Vagina (tissue), 2 donors: ENCODE measurements around the gene NRBP1. TPM values are rescaled to one million over a fixed set of nuclear protein-coding genes. Genes with fewer than 3 reads are reported as not detected.
A peak's percentile ranks its signal among the peaks of the same experiment; 100 is the strongest.

Experiments
- DNase-seq, 2 donors: peaks; one replicate each; pipeline ENCODE4 v3.0.0-alpha.2; 2017; ENCODE audit errors: extremely low spot score in 2 of 2
- H3K27ac ChIP-seq: fragments of 200-600 bp; sonication (generic); one replicate; pipeline ENCODE4 v1.5.1; 2019
- H3K27me3 ChIP-seq: fragments of 200-600 bp; sonication (generic); one replicate; pipeline ENCODE4 v1.5.1; 2019
- H3K36me3 ChIP-seq, 2 donors: fragments of 200-600 bp; sonication (generic); one replicate each; pipeline ENCODE4 v1.5.1; 2017 to 2019
- H3K4me1 ChIP-seq: fragments of 200-600 bp; sonication (generic); one replicate; pipeline ENCODE4 v1.5.1; 2019
- H3K4me3 ChIP-seq, 2 donors: fragments of 200-600 bp; sonication (generic); 1 replicate in 1 of 2; 2 replicates in 1 of 2; pipeline ENCODE4 v1.5.1; 2016 to 2019
- H3K9me3 ChIP-seq: fragments of 200-600 bp; sonication (generic); one replicate; pipeline ENCODE4 v1.5.1; 2019
- CTCF ChIP-seq, 3 experiments: fragments of 450-650 bp in 2 of 3; fragments of 200-600 bp in 1 of 3; sonication (generic) in 1 of 3; IDR thresholded peaks; one replicate each; pipeline ENCODE4 v1.5.1; 2017 to 2019; ENCODE audit warnings: antibody characterized with exemption in 3 of 3, mild to moderate bottlenecking in 2 of 3, moderate library complexity in 2 of 3
- POLR2A ChIP-seq, 2 donors: fragments of 450-650 bp; IDR thresholded peaks; one replicate each; pipeline ENCODE4 v1.6.1; 2017; ENCODE audit warnings: antibody characterized with exemption in 2 of 2, mild to moderate bottlenecking in 2 of 2, moderate library complexity in 2 of 2
- POLR2AphosphoS5 ChIP-seq, 2 donors: sonication (generic); formaldehyde crosslinking; IDR thresholded peaks; one replicate each; pipeline ENCODE4 v1.9.0; 2017; ENCODE audit warnings: antibody characterized with exemption in 2 of 2, mild to moderate bottlenecking in 2 of 2, low read depth in 1 of 2; ENCODE audit not compliant: insufficient read depth in 1 of 2
- intact Hi-C: fragments of 100-400 bp; cut with DNase I; formaldehyde crosslinking; loops from one replicate; pipeline ENCODE4 v1.15.1; 2023
- total RNA-seq: library from RNA; depleted of rRNA; stranded (reverse); fragments of >200 nt; gene quantifications from one replicate; pipeline ENCODE4 v1.2.3, GENCODE V29; 2016

Gene NRBP1
- total RNA-seq, 1 donor from 2014 or later: 62.6 TPM

DNA sequence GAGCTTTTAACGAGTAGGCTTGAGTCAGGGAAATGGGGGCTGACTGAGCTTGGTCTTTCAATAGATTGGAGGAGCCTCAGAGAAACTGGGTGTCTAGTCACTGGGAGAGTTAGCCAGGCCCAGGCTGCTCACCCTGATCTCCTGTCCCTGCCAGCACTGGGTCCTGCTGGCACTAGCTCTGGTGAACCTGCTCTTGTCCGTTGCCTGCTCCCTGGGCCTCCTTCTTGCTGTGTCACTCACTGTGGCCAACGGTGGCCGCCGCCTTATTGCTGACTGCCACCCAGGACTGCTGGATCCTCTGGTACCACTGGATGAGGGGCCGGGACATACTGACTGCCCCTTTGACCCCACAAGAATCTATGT lies 14.5 kb downstream of the NRBP1 start:
- Histone ChIP-seq H3K27me3 (no peaks in the 10 kb centered on the region), H3K27ac (peak overlapping the region; percentile 40), H3K4me3 (peak overlapping the region; percentile 29 to 38), H3K4me1 (peaks cover 27% of the 10 kb centered on the region), H3K36me3 (peaks cover 0 to 53% of the 10 kb centered on the region in 2 donors), H3K9me3 (no peaks in the 10 kb centered on the region)
- TF ChIP-seq POLR2AphosphoS5 (IDR thresholded peaks at IDR 0.05; ENCODE audit: insufficient read depth in 1 of 2, low read depth in 1 of 2): no peak
- no peak for TF ChIP-seq POLR2A (IDR thresholded peaks at IDR 0.05)
- TF ChIP-seq CTCF (IDR thresholded peaks at IDR 0.05): no peak
- DNase-seq: no peak
- intact Hi-C loops: no loop called here

DNA sequence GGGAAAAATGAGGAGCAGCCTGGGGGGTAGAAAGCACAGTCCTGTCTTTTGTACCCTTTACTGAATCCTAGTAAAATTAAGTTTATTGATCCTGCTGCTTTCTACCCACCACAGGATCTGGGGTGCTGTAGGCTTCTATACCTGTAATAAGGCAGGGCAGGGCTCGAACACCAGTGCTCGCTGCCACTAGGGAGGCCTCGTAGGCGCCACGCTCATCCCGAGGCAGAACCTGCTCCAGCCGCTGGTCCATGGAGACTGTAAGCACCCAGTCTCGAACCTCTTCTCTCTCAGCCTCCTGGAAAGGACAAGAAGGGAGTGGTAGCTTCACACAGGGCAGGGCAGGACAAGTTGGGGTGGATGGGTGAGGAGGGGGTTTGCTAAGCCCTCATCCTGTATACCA lies 16.7 kb downstream of the NRBP1 start:
- no peak for DNase-seq
- H3K36me3 ChIP-seq: peaks cover 0 to 42% of the 10 kb centered on the region in 2 donors
- no peak overlapping the region for H3K27ac ChIP-seq
- no peak overlapping the region for H3K4me3 ChIP-seq
- no peaks in the 10 kb centered on the region for H3K9me3 ChIP-seq
- no peaks in the 10 kb centered on the region for H3K27me3 ChIP-seq
- intact Hi-C loops: no loop called here
- peaks cover 27% of the 10 kb centered on the region for H3K4me1 ChIP-seq
- no peak for TF ChIP-seq POLR2A (IDR thresholded peaks at IDR 0.05)
- no peak for TF ChIP-seq POLR2AphosphoS5 (IDR thresholded peaks at IDR 0.05; ENCODE audit: insufficient read depth in 1 of 2, low read depth in 1 of 2)
- TF ChIP-seq CTCF (IDR thresholded peaks at IDR 0.05): no peak

DNA sequence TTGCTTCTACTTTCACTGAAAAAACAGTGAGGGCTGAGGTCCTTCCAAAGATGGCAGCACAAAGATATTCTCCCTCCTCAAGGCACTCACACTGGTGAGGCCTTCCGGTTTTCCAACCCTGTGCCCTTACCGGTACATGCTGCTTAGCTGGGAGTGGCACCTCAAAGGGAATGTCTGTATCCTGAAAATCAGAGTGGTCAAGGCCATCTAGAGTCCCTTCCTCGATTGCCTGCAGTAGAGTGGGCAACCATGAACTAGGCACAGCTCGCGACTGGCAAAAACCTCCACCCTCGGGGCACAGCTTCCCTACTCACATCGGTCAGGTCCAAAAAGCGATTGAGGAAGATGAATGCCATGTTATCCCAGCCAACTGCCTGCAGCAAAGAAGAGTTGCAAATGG lies 17.2 kb downstream of the NRBP1 start:
- no peak overlapping the region for H3K27ac ChIP-seq
- no peak overlapping the region for H3K4me3 ChIP-seq
- no peaks in the 10 kb centered on the region for H3K27me3 ChIP-seq
- peaks cover 27% of the 10 kb centered on the region for H3K4me1 ChIP-seq
- TF ChIP-seq POLR2A (IDR thresholded peaks at IDR 0.05) (no peak), POLR2AphosphoS5 (IDR thresholded peaks at IDR 0.05; ENCODE audit: insufficient read depth in 1 of 2, low read depth in 1 of 2) (no peak)
- H3K9me3 ChIP-seq: no peaks in the 10 kb centered on the region
- no peak for DNase-seq
- H3K36me3 ChIP-seq: peaks cover 0 to 39% of the 10 kb centered on the region in 2 donors
- intact Hi-C loops: no loop called here

GRCh38 chr2:27446057-27446456 lies 17.6 kb downstream of the NRBP1 start:
- Histone ChIP-seq H3K36me3 (peaks cover 0 to 35% of the 10 kb centered on the region in 2 donors), H3K4me1 (peaks cover 27% of the 10 kb centered on the region), H3K9me3 (no peaks in the 10 kb centered on the region), H3K27me3 (no peaks in the 10 kb centered on the region), H3K4me3 (no peak overlapping the region), H3K27ac (no peak overlapping the region)
- intact Hi-C loops: no loop called here
- DNase-seq: no peak
- TF ChIP-seq CTCF (IDR thresholded peaks at IDR 0.05) (no peak), POLR2AphosphoS5 (IDR thresholded peaks at IDR 0.05; ENCODE audit: insufficient read depth in 1 of 2, low read depth in 1 of 2) (peak in 1 of 2 donors; percentile 82)

DNA sequence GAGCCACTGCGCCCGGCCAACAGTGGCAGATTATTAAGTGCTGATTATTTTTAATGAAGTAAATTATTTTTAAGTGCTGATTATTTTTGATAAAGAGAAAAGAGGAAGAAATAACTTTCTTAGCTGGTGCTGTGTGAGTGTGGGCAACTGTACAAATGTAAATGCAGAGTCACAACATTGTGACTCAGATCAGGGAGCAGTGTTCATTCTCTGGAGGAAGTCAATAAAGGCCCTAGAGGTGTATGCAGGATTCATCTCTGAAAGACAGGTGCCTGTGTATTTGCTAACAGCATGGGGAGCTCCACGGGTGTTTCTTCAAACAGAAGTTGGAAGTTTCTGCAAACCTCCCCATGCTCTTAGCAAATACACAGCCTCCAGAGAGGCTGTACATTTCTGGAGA lies 19.9 kb downstream of the NRBP1 start:
- peaks cover 9% of the 10 kb centered on the region for H3K4me1 ChIP-seq
- H3K36me3 ChIP-seq: peaks cover 0 to 39% of the 10 kb centered on the region in 2 donors
- H3K27me3 ChIP-seq: no peaks in the 10 kb centered on the region
- H3K27ac ChIP-seq: no peak overlapping the region
- no peak overlapping the region for H3K4me3 ChIP-seq
- intact Hi-C loops: no loop called here
- TF ChIP-seq POLR2A (IDR thresholded peaks at IDR 0.05) (no peak), POLR2AphosphoS5 (IDR thresholded peaks at IDR 0.05; ENCODE audit: insufficient read depth in 1 of 2, low read depth in 1 of 2) (no peak), CTCF (IDR thresholded peaks at IDR 0.05) (no peak)
- DNase-seq: no peak
- no peaks in the 10 kb centered on the region for H3K9me3 ChIP-seq
